ENCODE measurements around the gene SHC4.
"Not testable (repeated sequence)": the region's sequence is repeated elsewhere in the genome, so short reads cannot be mapped to it uniquely, and the experiment has no call there.

Gene SHC4

DNA sequence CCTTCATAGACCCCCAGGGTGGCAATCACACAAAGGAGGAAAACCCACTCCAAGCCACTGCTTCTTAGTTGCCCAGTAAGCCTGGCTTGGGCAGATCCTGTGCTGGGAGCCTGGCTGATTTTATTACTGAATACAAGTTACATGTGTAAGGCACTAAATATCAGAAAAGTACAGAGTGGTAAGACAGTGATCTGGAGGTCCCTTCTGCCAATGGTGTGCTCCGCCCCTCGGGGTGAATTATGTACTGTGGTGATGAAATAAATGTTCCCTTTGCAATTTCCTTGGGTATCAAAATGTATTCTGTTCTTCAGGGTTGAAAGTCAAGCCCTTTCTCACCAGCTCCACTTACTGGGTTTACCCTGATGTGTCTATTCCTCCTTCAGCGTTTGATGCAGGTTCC, 47.0 kb downstream of the SHC4 start:
- DNase-seq = no peak

GRCh38 chr15:48915861-48916260, 47.9 kb downstream of the SHC4 start:
- DNase-seq = no peak

GRCh38 chr15:48914717-48915116, 49.0 kb downstream of the SHC4 start:
- no peak for DNase-seq

GRCh38 chr15:48913141-48913540, 50.6 kb downstream of the SHC4 start:
- no peak for DNase-seq

GRCh38 chr15:48910554-48910953, 53.2 kb downstream of the SHC4 start:
- DNase-seq = not testable (repeated sequence)

DNA sequence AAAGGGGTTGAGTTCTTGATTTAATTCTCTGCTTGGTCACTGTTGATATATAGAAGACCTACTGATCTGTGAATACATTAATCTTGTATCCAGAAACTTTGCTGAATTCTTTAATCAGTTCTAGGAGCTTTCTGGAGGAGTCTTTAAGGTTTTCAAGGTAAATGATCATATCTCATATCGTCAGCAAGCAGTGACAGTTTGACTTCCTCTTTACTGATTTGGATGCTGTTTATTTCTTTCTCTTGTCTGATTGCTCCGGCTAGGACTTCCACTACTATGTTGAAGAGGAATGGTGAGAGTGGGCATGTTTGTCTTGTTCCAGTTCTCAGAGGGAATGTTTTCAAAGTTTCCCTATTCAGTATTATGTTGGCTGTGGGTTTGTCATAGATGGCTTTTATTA, 54.4 kb downstream of the SHC4 start:
- not testable (repeated sequence) for DNase-seq

DNA sequence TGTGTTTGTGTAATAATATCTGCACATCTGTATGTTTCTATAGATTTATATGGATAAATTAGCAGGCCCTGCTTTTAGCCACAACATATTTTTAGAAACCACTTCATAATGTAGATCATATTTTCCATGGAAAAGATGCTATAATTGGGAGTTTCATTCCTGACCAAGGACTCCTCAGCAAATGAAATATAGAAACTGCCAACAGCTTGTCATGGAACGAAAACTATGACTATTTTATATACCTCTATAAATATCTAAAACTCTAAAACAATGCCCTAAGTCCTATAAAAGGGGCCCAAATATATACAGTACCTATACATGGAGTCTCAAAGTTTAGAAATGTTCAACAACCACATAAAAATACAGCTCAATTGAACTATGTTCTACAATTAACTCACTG, 57.9 kb downstream of the SHC4 start:
- no peak for DNase-seq

DNA sequence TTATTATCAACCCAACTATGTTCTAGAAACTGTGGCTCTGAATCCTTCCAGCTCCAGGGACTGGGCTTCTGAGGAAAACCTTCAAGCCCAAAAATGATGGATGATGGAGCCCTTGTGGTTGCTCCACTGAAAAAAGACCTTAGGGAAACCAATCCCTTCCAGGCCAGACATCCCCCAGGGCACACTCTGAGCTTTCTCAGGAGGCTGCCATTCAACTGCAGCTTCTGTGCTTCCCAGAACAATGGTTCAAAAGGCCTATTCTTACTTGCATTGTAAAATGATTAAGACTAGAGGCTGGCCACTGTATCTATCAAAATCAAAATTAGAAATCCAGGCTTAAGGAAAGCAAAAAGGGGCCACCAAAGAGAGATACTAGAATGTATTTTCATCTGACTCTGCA, 58.5 kb downstream of the SHC4 start:
- DNase-seq = no peak

DNA sequence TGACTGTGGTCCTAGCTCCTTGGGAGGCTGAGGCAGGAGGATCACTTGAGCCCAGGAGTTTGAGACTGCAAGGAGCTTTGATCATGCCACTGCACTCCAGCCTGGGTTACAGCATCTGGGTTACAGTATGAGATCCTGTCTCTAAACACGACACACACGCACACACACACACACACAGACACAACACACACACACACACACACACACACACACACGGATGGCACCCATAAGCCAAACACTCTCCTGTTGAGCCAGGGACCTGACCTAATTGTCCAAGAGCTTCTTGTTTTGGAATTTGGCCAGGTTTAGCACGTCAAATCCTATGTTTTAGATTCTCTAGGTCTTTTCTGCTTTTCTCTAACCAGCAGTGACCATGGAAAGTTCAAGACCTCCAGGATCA, 59.0 kb downstream of the SHC4 start:
- no peak for DNase-seq

- DNase-seq = no peak
These were observed 63.9 kb downstream of the SHC4 start for GRCh38 chr15:48899793-48900192.

- DNase-seq = no peak
These were observed 65.3 kb downstream of the SHC4 start for GRCh38 chr15:48898446-48898845.

- no peak for DNase-seq
These were observed 65.7 kb downstream of the SHC4 start for GRCh38 chr15:48898032-48898431.

GRCh38 chr15:48896869-48897814, 66.6 kb downstream of the SHC4 start:
- no peak for DNase-seq

DNA sequence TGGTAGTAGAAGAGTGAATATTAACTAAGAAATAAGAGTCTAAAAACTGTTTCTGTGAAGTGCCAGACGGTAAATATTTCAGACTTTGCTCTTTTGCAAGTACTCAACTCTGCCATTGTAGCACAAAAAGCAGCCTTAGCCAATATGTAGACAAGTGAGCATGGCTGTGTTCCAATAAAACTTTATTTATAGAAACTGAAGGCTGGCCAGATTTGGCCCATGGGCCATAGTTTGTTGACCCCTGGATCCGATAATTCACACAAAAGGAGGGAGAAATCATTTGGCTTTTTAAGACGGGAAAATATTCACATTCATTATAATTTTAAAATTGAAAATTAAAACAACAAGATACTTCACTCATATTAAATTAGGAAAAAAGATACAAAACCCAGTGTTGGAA, 70.4 kb downstream of the SHC4 start:
- no peak for DNase-seq

GRCh38 chr15:48891232-48891765, 72.4 kb downstream of the SHC4 start:
- DNase-seq = no peak

DNA sequence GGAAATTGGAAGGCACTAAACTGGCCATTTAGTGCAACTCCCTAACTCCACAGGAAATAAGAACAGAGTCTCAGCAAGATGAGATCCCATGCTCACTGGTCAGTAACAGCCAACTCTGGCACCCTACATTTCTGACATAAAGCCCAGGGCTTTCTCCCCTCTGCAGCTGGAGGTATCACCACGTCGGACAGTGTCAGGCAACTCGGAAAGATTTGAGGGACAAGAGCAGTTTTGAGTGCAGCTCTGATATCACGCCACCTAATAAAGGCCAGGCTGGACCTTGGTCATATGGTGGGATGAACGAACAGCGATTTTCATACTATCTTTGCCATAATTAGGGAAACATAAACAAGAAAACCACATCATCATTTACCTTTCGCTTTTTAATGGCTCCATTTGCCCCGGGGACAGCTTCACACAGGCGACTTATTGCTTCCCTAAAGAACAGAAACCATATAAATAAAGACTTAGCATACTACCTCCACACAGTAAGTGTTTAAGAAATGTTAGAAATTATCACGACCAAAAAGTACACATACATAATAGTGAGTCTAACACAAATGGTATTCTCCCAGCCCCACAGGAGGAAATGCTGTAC, 73.2 kb downstream of the SHC4 start:
- no peak for DNase-seq

GRCh38 chr15:48889925-48890324, 73.8 kb downstream of the SHC4 start:
- DNase-seq = no peak

GRCh38 chr15:48888836-48889235, 74.9 kb downstream of the SHC4 start:
- no peak for DNase-seq

DNA sequence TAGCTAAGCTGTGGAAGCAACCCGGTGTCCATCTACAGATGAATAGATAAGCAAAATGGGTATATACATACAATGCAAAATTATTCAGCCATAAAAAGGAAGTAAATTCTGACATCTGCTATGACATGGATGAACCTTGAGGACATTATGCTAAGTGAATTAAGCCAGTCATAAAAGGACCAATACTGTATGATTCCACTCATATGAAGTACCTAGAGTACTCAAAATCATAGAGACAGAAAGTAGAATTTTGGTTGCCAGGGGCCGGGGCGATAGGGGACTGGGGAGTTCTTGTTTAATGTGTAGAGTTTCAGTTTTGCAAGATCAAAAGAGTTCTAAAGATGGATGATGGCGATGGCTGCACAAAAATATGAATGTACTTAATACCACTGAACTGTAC, 75.5 kb downstream of the SHC4 start:
- no peak for DNase-seq

GRCh38 chr15:48887144-48887543, 76.6 kb downstream of the SHC4 start:
- no peak for DNase-seq

DNA sequence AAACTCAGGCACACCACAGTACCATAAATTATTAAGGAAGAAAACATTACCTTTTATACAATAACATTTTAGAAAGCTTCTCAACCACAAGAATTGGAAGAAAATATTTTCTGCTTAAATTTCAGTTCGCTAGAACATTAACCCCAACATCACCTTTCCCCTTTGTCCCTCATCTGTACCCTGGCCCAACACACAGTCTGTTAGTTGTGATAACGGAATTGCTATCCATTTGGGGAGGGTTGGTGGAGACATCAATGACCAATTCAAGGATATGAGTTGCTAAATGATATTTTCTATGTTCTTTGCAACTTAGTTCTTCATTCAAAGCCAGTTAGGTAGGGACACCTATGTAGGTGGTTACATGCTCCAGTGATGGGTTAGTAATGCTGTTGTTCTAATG, 80.0 kb downstream of the SHC4 start:
- DNase-seq = no peak

GRCh38 chr15:48880070-48880634, 83.6 kb downstream of the SHC4 start:
- no peak for DNase-seq

GRCh38 chr15:48877630-48878595, 85.8 kb downstream of the SHC4 start, which contains the start of gene EID1:
Gene EID1 (plus strand): TSS chr15:48878134. CDS start chr15:48878177, 43 bp downstream.
- peak; percentile 88 to 91 for DNase-seq

Data from activated CD4-positive, alpha-beta T cell treated with anti-CD3 and anti-CD28 coated beads for 4 hours (primary cell).